Breast epithelium (tissue), 4 donors: Measurements from ENCODE around the gene GRIK3. TPM values are rescaled to one million over a fixed set of nuclear protein-coding genes. Genes with fewer than 3 reads are reported as not detected.
"Not testable (repeated sequence)": the region's sequence is repeated elsewhere in the genome, so short reads cannot be mapped to it uniquely, and the experiment has no call there.

Experiments used
- DNase-seq, 2 donors: peaks; one replicate each; pipeline ENCODE4 v3.0.0-alpha.2; 2019; ENCODE audit warnings: low spot score in 2 of 2
- H3K27ac ChIP-seq, 2 donors: fragments of 200-600 bp; sonication (generic) in 1 of 2; one replicate each; pipeline ENCODE4 v1.5.1; 2016 to 2019; ENCODE audit warnings: mild to moderate bottlenecking in 1 of 2
- H3K27me3 ChIP-seq, 2 donors: fragments of 200-600 bp; sonication (generic) in 1 of 2; one replicate each; pipeline versions ENCODE4 v1.5.1 to v1.6.0; 2017 to 2019; ENCODE audit warnings: control low read depth in 1 of 2, mild to moderate bottlenecking in 1 of 2
- H3K36me3 ChIP-seq: fragments of 200-600 bp; one replicate; pipeline ENCODE4 v1.5.1; 2019
- H3K4me1 ChIP-seq, 2 donors: fragments of 200-600 bp; sonication (generic); one replicate each; pipeline ENCODE4 v1.5.1; 2016 to 2019; ENCODE audit warnings: control low read depth in 1 of 2
- H3K4me3 ChIP-seq, 3 donors: fragments of 200-600 bp; sonication (generic); 1 replicate in 2 of 3; 2 replicates in 1 of 3; pipeline ENCODE4 v1.5.1; 2016 to 2019; ENCODE audit warnings: mild to moderate bottlenecking in 3 of 3, moderate library complexity in 2 of 3
- H3K9me3 ChIP-seq, 2 donors: fragments of 200-600 bp; sonication (generic) in 1 of 2; one replicate each; pipeline ENCODE4 v1.5.1; 2016 to 2019; ENCODE audit warnings: control low read depth in 1 of 2
- POLR2A ChIP-seq: fragments of 450-650 bp; IDR thresholded peaks from one replicate; pipeline ENCODE4 v1.6.1; 2016; ENCODE audit warnings: antibody characterized with exemption, mild to moderate bottlenecking, moderate library complexity
- POLR2AphosphoS5 ChIP-seq, 3 donors: sonication (generic); formaldehyde crosslinking; IDR thresholded peaks; one replicate each; pipeline ENCODE4 v1.6.1; 2017; ENCODE audit warnings: antibody characterized with exemption in 3 of 3
- intact Hi-C: fragments of 100-400 bp; cut with DNase I; formaldehyde crosslinking; loops from one replicate; pipeline ENCODE4 v1.15.1; 2023; ENCODE audit warnings: low total_unique reads
- total RNA-seq, 3 donors: library from RNA; depleted of rRNA; stranded (reverse); fragments of >200 nt; gene quantifications; one replicate each; pipeline ENCODE4 v1.1.0, GENCODE V29; 2016
- TF ChIP-seq, protein P1 (sequence below), 3 donors: fragments of 450-650 bp; IDR thresholded peaks; one replicate each; pipeline ENCODE4 v1.5.1; 2016 to 2017; ENCODE audit warnings: antibody characterized with exemption in 3 of 3, mild to moderate bottlenecking in 3 of 3, moderate library complexity in 3 of 3

Gene GRIK3
- total RNA-seq, 3 donors from 2014 or later, result under 0.01 to 10.0 (median 4.6) TPM

DNA sequence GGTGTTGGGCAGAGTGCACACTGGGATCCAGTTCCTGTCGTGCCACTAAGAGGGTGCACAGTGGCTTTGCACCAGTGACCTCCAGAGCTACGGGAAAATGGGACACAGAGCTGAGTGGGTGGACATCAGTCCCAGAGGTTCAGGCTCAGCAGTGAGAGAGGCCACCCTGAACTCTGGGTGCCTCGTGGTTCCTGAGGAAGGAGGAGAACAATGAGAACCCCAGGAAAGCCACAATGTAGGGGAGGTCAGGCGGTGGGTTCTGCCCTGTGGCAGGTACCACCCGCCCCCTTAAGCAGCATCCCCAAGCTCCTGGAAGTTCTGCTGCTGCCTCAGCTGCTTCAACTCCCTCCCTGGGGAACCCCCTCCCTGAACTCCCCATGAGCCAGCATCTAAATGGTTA is 112.2 kb downstream of the GRIK3 start:
- no peak overlapping the region for H3K27ac ChIP-seq
- no peaks in the 10 kb centered on the region for H3K27me3 ChIP-seq
- no peaks in the 10 kb centered on the region for H3K9me3 ChIP-seq
- H3K4me3 ChIP-seq, result no peak overlapping the region
- no peaks in the 10 kb centered on the region for H3K4me1 ChIP-seq
- H3K36me3 ChIP-seq, result no peaks in the 10 kb centered on the region
- intact Hi-C loops, result no loop called here
- no peak for DNase-seq
- TF ChIP-seq, protein P1, sequence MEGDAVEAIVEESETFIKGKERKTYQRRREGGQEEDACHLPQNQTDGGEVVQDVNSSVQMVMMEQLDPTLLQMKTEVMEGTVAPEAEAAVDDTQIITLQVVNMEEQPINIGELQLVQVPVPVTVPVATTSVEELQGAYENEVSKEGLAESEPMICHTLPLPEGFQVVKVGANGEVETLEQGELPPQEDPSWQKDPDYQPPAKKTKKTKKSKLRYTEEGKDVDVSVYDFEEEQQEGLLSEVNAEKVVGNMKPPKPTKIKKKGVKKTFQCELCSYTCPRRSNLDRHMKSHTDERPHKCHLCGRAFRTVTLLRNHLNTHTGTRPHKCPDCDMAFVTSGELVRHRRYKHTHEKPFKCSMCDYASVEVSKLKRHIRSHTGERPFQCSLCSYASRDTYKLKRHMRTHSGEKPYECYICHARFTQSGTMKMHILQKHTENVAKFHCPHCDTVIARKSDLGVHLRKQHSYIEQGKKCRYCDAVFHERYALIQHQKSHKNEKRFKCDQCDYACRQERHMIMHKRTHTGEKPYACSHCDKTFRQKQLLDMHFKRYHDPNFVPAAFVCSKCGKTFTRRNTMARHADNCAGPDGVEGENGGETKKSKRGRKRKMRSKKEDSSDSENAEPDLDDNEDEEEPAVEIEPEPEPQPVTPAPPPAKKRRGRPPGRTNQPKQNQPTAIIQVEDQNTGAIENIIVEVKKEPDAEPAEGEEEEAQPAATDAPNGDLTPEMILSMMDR (IDR thresholded peaks at IDR 0.05), result no peak
- no peak for TF ChIP-seq POLR2A
- no peak for TF ChIP-seq POLR2AphosphoS5 (IDR thresholded peaks at IDR 0.05)

DNA sequence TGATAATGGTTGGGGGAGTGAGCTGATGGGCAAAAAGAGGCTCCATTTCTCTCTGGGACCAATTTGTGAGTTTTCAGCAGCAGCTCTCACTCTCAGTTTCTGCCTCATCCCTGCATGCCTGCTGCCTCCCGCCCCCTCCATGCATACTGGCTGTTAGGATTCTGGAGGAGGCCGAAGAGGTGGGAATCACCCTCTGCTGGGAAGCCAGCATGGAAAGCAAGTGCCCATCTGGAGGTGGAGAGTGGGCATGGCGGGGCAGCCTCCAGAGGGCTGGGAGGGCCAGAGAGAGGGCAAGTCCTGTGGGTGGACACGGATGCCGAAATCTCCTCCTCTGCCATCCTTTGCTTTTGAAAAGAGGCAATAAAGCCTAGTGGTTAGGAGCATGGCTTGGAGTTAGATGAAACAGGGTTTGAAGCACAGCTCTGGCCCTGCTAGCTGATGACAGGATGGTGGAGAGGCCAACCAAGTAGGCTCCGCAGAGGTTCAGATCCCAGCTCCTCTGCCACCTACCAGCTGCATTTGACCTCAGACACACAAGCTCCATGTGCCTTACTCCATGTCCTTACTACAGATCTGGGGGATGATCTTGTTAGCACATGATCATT is 113.4 kb downstream of the GRIK3 start:
- no peaks in the 10 kb centered on the region for H3K27me3 ChIP-seq

DNA sequence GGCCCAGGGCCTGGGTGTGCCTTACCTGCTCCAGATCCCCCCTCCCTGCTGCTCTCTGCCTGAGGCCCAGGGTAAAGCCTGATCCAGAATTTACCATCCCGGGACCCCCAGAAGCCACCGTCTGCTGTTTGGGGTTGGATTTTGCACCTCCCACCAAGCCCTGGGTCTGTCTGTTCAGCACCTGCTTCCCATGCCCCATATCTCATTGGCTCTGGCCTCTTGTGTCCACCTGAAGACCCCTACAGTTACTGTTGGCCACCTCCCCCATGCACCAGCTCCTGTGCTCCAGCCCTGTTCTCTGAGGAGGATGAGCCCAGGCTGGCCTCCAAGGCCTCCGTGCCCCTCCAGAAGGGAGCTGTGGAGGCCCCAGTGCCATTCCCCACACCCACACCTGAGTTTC is 113.9 kb downstream of the GRIK3 start:
- TF ChIP-seq POLR2AphosphoS5 (IDR thresholded peaks at IDR 0.05), result no peak
- TF ChIP-seq POLR2A, result no peak
- TF ChIP-seq, protein P1 (IDR thresholded peaks at IDR 0.05), result no peak
- intact Hi-C loops, result no loop called here
- Histone ChIP-seq H3K27ac (no peak overlapping the region), H3K9me3 (no peaks in the 10 kb centered on the region), H3K4me1 (no peaks in the 10 kb centered on the region), H3K36me3 (no peaks in the 10 kb centered on the region), H3K4me3 (no peak overlapping the region), H3K27me3 (no peaks in the 10 kb centered on the region)
- DNase-seq, result no peak

More for the DNA sequence above, 113.4 kb downstream of the GRIK3 start:
- no peak overlapping the region for H3K4me3 ChIP-seq
- H3K9me3 ChIP-seq, result no peaks in the 10 kb centered on the region
- intact Hi-C loops, result no loop called here
- H3K4me1 ChIP-seq, result no peaks in the 10 kb centered on the region
- H3K27ac ChIP-seq, result no peak overlapping the region
- no peak for DNase-seq
- no peak for TF ChIP-seq POLR2A
- TF ChIP-seq, protein P1 (IDR thresholded peaks at IDR 0.05), result no peak
- TF ChIP-seq POLR2AphosphoS5 (IDR thresholded peaks at IDR 0.05), result no peak
- H3K36me3 ChIP-seq, result no peaks in the 10 kb centered on the region

DNA sequence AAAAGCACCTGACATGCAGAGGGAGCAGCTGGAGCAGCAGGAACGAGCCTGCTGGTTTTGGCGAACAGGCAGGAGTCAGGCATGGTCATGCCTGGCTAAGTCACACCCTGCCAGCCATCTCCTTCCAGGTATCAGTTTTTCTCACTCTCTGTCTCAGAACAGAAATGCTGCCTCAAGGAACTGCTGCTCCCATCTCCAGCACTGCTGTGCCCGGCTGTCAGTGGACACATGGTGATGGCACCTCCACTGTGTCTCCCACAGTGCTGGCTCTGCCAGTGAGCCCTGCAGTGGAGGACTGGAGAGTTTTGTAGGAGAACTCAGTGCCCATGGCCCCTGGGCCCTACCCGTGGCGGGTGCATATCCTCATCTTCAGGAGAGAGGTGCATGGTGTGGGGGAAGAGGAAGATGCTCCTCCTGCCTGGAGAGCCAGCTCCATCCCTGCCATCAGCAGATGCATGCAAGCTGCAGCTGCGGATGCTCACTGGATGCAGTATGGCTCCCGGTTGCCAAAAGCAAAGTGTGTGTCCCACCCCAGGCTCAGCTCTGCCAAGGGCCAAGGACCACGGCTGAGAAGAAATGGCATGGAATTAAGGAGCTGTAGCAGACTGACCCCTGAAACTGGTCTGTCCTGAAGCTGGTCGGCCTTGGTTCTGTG is 114.7 kb downstream of the GRIK3 start:
- no peaks in the 10 kb centered on the region for H3K4me1 ChIP-seq
- TF ChIP-seq POLR2A, result no peak
- TF ChIP-seq, protein P1 (IDR thresholded peaks at IDR 0.05), result no peak
- TF ChIP-seq POLR2AphosphoS5 (IDR thresholded peaks at IDR 0.05), result no peak
- H3K27ac ChIP-seq, result no peak overlapping the region
- H3K4me3 ChIP-seq, result no peak overlapping the region
- H3K36me3 ChIP-seq, result no peaks in the 10 kb centered on the region
- H3K27me3 ChIP-seq, result no peaks in the 10 kb centered on the region
- no peaks in the 10 kb centered on the region for H3K9me3 ChIP-seq
- no peak for DNase-seq
- intact Hi-C loops, result no loop called here

DNA sequence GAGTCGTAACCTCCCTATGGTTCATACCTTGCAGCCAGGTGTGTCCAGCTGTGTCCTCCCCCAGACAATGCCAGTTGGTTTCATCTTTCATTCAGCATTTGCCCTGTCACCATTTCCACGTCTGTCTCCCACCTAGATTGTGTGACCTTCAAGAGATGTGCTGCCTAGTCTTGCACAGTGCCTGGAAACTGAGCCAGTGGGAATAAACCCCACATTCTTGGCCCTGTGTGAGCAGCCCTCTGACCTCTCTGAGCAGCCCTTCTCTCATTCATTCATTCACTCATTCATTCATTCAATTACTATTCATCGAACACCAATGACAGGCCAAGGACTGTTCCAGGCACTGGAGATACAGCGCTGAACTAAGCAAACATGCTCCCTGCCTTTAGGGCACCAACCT is 115.7 kb downstream of the GRIK3 start:
- H3K4me1 ChIP-seq, result no peaks in the 10 kb centered on the region
- no peak for DNase-seq
- no peaks in the 10 kb centered on the region for H3K9me3 ChIP-seq
- no peaks in the 10 kb centered on the region for H3K27me3 ChIP-seq
- H3K36me3 ChIP-seq, result no peaks in the 10 kb centered on the region
- TF ChIP-seq, protein P1 (IDR thresholded peaks at IDR 0.05), result no peak
- TF ChIP-seq POLR2A, result no peak
- TF ChIP-seq POLR2AphosphoS5 (IDR thresholded peaks at IDR 0.05), result no peak
- no peak overlapping the region for H3K27ac ChIP-seq
- intact Hi-C loops, result no loop called here
- no peak overlapping the region for H3K4me3 ChIP-seq

DNA sequence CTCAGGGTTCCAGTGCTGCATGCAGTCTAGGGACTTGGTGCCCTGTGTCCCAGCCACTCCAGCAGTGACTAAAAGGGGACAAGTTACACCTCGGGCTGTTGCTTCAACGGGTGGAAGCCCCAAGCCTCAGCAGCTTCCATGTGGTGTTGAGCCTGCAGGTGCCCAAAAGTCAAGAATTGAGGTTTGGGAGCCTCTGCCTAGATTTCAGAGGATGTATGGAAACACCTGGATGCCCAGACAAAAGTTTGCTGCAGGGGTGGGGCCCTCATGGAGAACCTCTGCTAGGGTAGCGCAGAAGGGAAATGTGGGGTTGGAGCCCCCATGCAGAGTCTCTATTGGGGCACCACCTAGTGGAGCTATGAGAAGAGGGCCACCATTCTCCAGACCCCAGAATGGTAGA is 117.8 kb downstream of the GRIK3 start:
- intact Hi-C loops, H3K4me3 ChIP-seq, H3K9me3 ChIP-seq, DNase-seq, H3K36me3 ChIP-seq, H3K27me3 ChIP-seq, H3K27ac ChIP-seq, H3K4me1 ChIP-seq: not testable (repeated sequence)
